RWPE2 (cell line): Measurements from ENCODE around the gene SCGB3A2.

Source experiments
- ATAC-seq: fragments of 200-7000 bp; cut with Tn5 transposase; 3 replicates; pipeline ENCODE4 v1.9.1; 2021; ENCODE audit warnings: low read depth
- DNase-seq: peaks from one replicate; pipeline ENCODE4 v3.0.0-alpha.2; 2020; ENCODE audit warnings: low spot score
- H3K27ac ChIP-seq: fragments of 450-650 bp; 2 replicates; pipeline ENCODE4 v1.5.1; 2017; ENCODE audit warnings: mild to moderate bottlenecking; ENCODE audit not compliant: poor library complexity, severe bottlenecking
- H3K27me3 ChIP-seq: fragments of 250-450 bp; sonication (Bioruptor Pico); 2 replicates; pipeline ENCODE4 v1.5.1; 2021; ENCODE audit warnings: mild to moderate bottlenecking, moderate library complexity; ENCODE audit not compliant: insufficient read depth, poor library complexity, severe bottlenecking
- H3K36me3 ChIP-seq: fragments of 250-450 bp; sonication (Bioruptor Pico); 2 replicates; pipeline ENCODE4 v1.5.1; 2020; ENCODE audit warnings: low read depth, mild to moderate bottlenecking, moderate library complexity
- H3K4me1 ChIP-seq: fragments of 250-450 bp; sonication (Bioruptor Pico); 2 replicates; pipeline ENCODE4 v1.5.1; 2021; ENCODE audit warnings: mild to moderate bottlenecking, moderate library complexity; ENCODE audit not compliant: insufficient read depth, poor library complexity, severe bottlenecking
- H3K4me3 ChIP-seq: fragments of 250-450 bp; sonication (Bioruptor Pico); 2 replicates; pipeline ENCODE4 v1.5.1; 2021; ENCODE audit warnings: mild to moderate bottlenecking, moderate library complexity; ENCODE audit not compliant: severe bottlenecking
- H3K9me3 ChIP-seq: fragments of 250-450 bp; sonication (Bioruptor Pico); 2 replicates; pipeline ENCODE4 v1.5.1; 2021; ENCODE audit warnings: mild to moderate bottlenecking, moderate library complexity; ENCODE audit not compliant: severe bottlenecking
- CTCF ChIP-seq: fragments of 450-650 bp; IDR thresholded peaks from one replicate; pipeline ENCODE4 v1.5.1; 2017; ENCODE audit warnings: mild to moderate bottlenecking, moderate library complexity; ENCODE audit not compliant: poor library complexity, severe bottlenecking

SCGB3A2 gene

GRCh38 chr5:147918101-147918685 lies 39.7 kb downstream of the SCGB3A2 start:
- no peak for TF ChIP-seq CTCF
- H3K27me3 ChIP-seq, result no peaks in the 10 kb centered on the region
- peak overlapping the region; percentile 38 for H3K27ac ChIP-seq
- H3K36me3 ChIP-seq, result no peaks in the 10 kb centered on the region
- peak; percentile 88 for ATAC-seq
- H3K9me3 ChIP-seq, result no peaks in the 10 kb centered on the region
- peaks cover 38% of the 10 kb centered on the region for H3K4me1 ChIP-seq
- H3K4me3 ChIP-seq, result no peak overlapping the region
- DNase-seq, result no peak

- Histone ChIP-seq H3K36me3 (no peaks in the 10 kb centered on the region), H3K27me3 (no peaks in the 10 kb centered on the region), H3K4me3 (no peak overlapping the region), H3K9me3 (no peaks in the 10 kb centered on the region), H3K27ac (peak overlapping the region; percentile 38), H3K4me1 (peaks cover 31% of the 10 kb centered on the region)
- DNase-seq, result no peak
- TF ChIP-seq CTCF, result no peak
- peak; percentile 33; the same call in 1 of the 3 replicates for ATAC-seq
These were observed 40.4 kb downstream of the SCGB3A2 start for GRCh38 chr5:147918899-147919298.

GRCh38 chr5:147920420-147921030 lies 42.0 kb downstream of the SCGB3A2 start:
- Histone ChIP-seq H3K4me3 (no peak overlapping the region), H3K27me3 (no peaks in the 10 kb centered on the region), H3K9me3 (no peaks in the 10 kb centered on the region), H3K4me1 (peaks cover 25% of the 10 kb centered on the region), H3K36me3 (no peaks in the 10 kb centered on the region), H3K27ac (no peak overlapping the region)
- DNase-seq (no peak), ATAC-seq (no peak)
- TF ChIP-seq CTCF, result no peak

- Histone ChIP-seq H3K36me3 (no peaks in the 10 kb centered on the region), H3K27ac (no peak overlapping the region), H3K27me3 (no peaks in the 10 kb centered on the region), H3K4me1 (peaks cover 25% of the 10 kb centered on the region), H3K4me3 (no peak overlapping the region), H3K9me3 (no peaks in the 10 kb centered on the region)
- DNase-seq (no peak), ATAC-seq (no peak)
- no peak for TF ChIP-seq CTCF
These were observed 42.6 kb downstream of the SCGB3A2 start for GRCh38 chr5:147921136-147921535.

GRCh38 chr5:147925020-147925419 lies 46.5 kb downstream of the SCGB3A2 start:
- ATAC-seq (no peak), DNase-seq (no peak)
- Histone ChIP-seq H3K4me3 (no peak overlapping the region), H3K4me1 (peaks cover 2% of the 10 kb centered on the region), H3K27me3 (no peaks in the 10 kb centered on the region), H3K36me3 (no peaks in the 10 kb centered on the region), H3K27ac (no peak overlapping the region), H3K9me3 (no peaks in the 10 kb centered on the region)
- TF ChIP-seq CTCF, result no peak
